GM12878 (cell line): ENCODE results near the gene KCNB1. TPM values are rescaled to one million over a fixed set of nuclear protein-coding genes. Genes with fewer than 3 reads are reported as not detected.

Source experiments
- ATAC-seq: fragments of 200-7000 bp; cut with Tn5 transposase; 3 replicates; pipeline ENCODE4 v1.9.1; 2020; ENCODE audit warnings: mild to moderate bottlenecking, moderate library complexity
- BruUV-seq: library from RNA; stranded (reverse); fragments of 400-500 nt; replicated peaks from 2 replicates; lab custom pipeline; 2021; lab: Mats Ljungman, UMichigan
- CTCF ChIA-PET: fragments of 300-600 bp; sonication (Branson Sonifier 250); formaldehyde crosslinking; extraction: SDS; loops from one replicate; lab custom pipeline; 2021; ENCODE audit warnings: inconsistent platforms; lab: Yijun Ruan, JAX
- POLR2A ChIA-PET: fragments of 350-600 bp; formaldehyde crosslinking; extraction: SDS; loops from one replicate; lab custom pipeline; 2021; ENCODE audit warnings: inconsistent platforms; lab: Charles Lee
- RAD21 ChIA-PET: fragments of 300-600 bp; sonication (Branson Sonifier 250); formaldehyde crosslinking; loops from one replicate; lab custom pipeline; 2023; ENCODE audit warnings: antibody characterized with exemption; ENCODE audit not compliant: unreplicated experiment; lab: Charles Lee
- SMC1A ChIA-PET: fragments of 300-600 bp; sonication (Branson Sonifier 250); formaldehyde crosslinking; loops from one replicate; lab custom pipeline; 2023; ENCODE audit not compliant: unreplicated experiment, uncharacterized antibody; lab: Charles Lee
- DNase-seq: peaks from one replicate; pipeline ENCODE4 v3.0.0-alpha.2; 2011; ENCODE audit warnings: low read depth, low spot score
- FAIRE-seq: peaks from 3 replicates; lab custom pipeline; 2011; peaks lifted over from hg19 to GRCh38; lab: Jason Lieb, UNC
- H2AFZ ChIP-seq: 2 replicates; pipeline ENCODE4 v1.6.0; 2011; ENCODE audit warnings: low read depth, low read length, control low read depth; ENCODE audit not compliant: control insufficient read depth
- H3K27ac ChIP-seq: 2 replicates; pipeline ENCODE4 v1.5.1; 2011; ENCODE audit warnings: control low read depth; ENCODE audit not compliant: control insufficient read depth, insufficient read depth
- H3K27me3 ChIP-seq, 2 experiments: replicated peaks in 1 of 2; 2 replicates each; pipeline versions ENCODE4 v1.6.0 to v1.6.1; 2011; ENCODE audit warnings: low read length in 1 of 2; ENCODE audit not compliant: control insufficient read depth in 2 of 2, insufficient read depth in 2 of 2
- H3K36me3 ChIP-seq, 2 experiments: 2 replicates each; pipeline ENCODE4 v1.5.1; 2011; ENCODE audit warnings: low read length in 1 of 2; ENCODE audit not compliant: control insufficient read depth in 2 of 2, insufficient read depth in 2 of 2
- H3K4me1 ChIP-seq: 2 replicates; pipeline ENCODE4 v1.6.1; 2011; ENCODE audit warnings: mild to moderate bottlenecking, low read length, moderate library complexity, mixed read lengths; ENCODE audit not compliant: control insufficient read depth, insufficient read depth
- H3K4me2 ChIP-seq: 2 replicates; pipeline ENCODE4 v1.6.0; 2011; ENCODE audit warnings: control low read depth; ENCODE audit not compliant: control insufficient read depth, insufficient read depth
- H3K4me3 ChIP-seq: fragments of 200-600 bp; sonication (generic); 2 replicates; pipeline ENCODE4 v1.5.1; 2016
- H3K79me2 ChIP-seq: 2 replicates; pipeline ENCODE4 v1.6.0; 2011; ENCODE audit warnings: low read length; ENCODE audit not compliant: control insufficient read depth, insufficient read depth
- H3K9ac ChIP-seq: 2 replicates; pipeline ENCODE4 v1.8.0; 2011; ENCODE audit warnings: low read length, control low read depth, mixed read lengths; ENCODE audit not compliant: control insufficient read depth, insufficient read depth
- H3K9me3 ChIP-seq: replicated peaks from 3 replicates; pipeline ENCODE4 v1.5.1; 2011; ENCODE audit warnings: mild to moderate bottlenecking, low read length; ENCODE audit not compliant: control insufficient read depth, insufficient read depth
- H4K20me1 ChIP-seq: 2 replicates; pipeline ENCODE4 v1.6.0; 2011; ENCODE audit not compliant: control insufficient read depth, insufficient read depth
- CREB1 ChIP-seq: IDR thresholded peaks from 2 replicates; pipeline ENCODE4 v1.6.1; 2012; ENCODE audit warnings: low read depth, mild to moderate bottlenecking, inconsistent platforms
- IRF4 ChIP-seq: IDR thresholded peaks from 2 replicates; pipeline ENCODE4 v1.6.1; 2011; ENCODE audit warnings: low read depth, low read length
- NRF1 ChIP-seq: conservative IDR thresholded peaks from 2 replicates; pipeline ENCODE4 v1.6.1; 2011; ENCODE audit warnings: mild to moderate bottlenecking, low read depth, low read length, improper control_type of control experiment
- TCF3 ChIP-seq: IDR thresholded peaks from 2 replicates; pipeline ENCODE4 v1.6.1; 2012; ENCODE audit warnings: low read depth, mild to moderate bottlenecking, low read length, borderline replicate concordance; ENCODE audit not compliant: insufficient read depth
- WGBS: methylation state at CpG from one replicate; pipeline ENCODE4 v1.1.6; 2016; ENCODE audit warnings: low lambda C conversion rate; ENCODE audit not compliant: insufficient replicate concordance, insufficient coverage; ENCODE audit errors: missing lambda C conversion rate; 5-methylcytosine and 5-hydroxymethylcytosine counted together
- in situ Hi-C: fragments of 300-500 bp; cut with MboI; formaldehyde crosslinking; loops from 9 replicates; pipeline ENCODE4 v1.14.3; 2018; ENCODE audit warnings: mixed read lengths
- intact Hi-C: fragments of 100-400 bp; cut with micrococcal nuclease; formaldehyde crosslinking; loops from one replicate; pipeline ENCODE4 v1.14.2; 2022; ENCODE audit not compliant: unreplicated experiment
- polyA plus RNA-seq, 11 experiments: library from polyadenylated mRNA; depleted of rRNA in 4 of 11; unstranded in 6 of 11; stranded (reverse) in 5 of 11; fragments of >200 nt; fragmentation: Nextera tagmentation in 4 of 11; fragmentation: Illumina TruSeq in 1 of 11; extraction: Ambion mirVana in 4 of 11; extraction: Trizol in 1 of 11; gene quantifications; 1 replicate in 1 of 11; 2 replicates in 10 of 11; pipeline versions ENCODE4 v1.2.1 to v1.2.3, GENCODE V29; 2011 to 2016; ENCODE audit warnings: inconsistent platforms in 2 of 11, missing spikeins in 2 of 11, low read depth in 1 of 11
- total RNA-seq, 4 experiments: library from RNA; depleted of rRNA in 3 of 4; stranded (reverse); fragments of >200 nt in 3 of 4; fragmentation: Illumina TruSeq in 1 of 4; extraction: Trizol in 1 of 4; gene quantifications; 2 replicates each; pipeline versions ENCODE4 v1.2.1 to v1.2.3, GENCODE V29; 2013 to 2021

KCNB1 gene
- total and polyA plus RNA-seq, 10 of the 15 experiments (the other 5 are each of a cell fraction or from before 2014, with no cell fraction given): 0.02 to 0.08 (median 0.03) TPM; not detected in 7

DNA sequence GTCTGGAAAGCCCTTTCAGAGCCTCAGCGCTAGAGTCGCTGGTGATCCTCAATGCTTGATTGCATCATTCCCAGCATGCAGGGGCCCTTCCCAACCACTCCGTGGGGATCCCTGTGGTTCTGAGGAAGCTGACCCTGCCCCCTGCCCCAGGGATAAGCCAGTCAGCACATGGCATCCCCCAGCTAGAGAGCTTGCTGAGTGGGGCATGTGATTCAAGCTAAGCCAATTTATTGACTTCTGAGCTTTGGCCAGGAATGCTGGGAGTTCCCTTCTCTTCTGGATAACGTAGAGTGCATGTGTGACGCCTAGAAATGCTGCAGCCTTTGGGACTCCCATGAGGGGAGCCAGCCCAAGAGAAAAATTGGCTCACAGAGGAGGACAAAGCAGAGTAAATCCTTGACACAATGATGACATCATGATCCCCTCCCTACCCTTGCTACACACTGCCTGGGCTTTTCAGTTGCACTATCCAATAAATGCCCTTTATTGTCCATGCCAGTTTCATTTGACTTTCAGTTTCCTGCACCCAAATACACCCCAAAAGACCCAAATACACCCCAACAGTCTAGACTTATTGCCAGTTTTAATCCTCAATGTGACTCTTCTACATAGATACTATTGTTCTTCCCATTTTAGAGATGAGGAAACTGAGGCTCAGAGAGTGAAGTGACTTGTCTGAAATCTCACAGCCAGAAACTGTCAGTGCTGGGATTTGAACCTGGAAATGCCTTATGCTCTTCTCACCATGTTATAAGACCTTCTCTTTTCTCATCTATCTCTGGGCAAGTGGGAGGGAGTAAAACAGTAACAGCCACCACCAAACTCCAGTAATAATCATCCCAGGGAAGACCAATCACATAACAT is 34.3 kb downstream of the KCNB1 start:
- RAD21 ChIA-PET: no interaction called here
- H3K79me2 ChIP-seq: no peaks in the 10 kb centered on the region
- BruUV-seq: no TSS peak
- DNase-seq (no peak), ATAC-seq (no peak), FAIRE-seq (no peak)
- SMC1A ChIA-PET: no interaction called here
- H3K4me2 ChIP-seq: no peak overlapping the region
- in situ Hi-C loops (no loop called here), intact Hi-C loops (no loop called here)
- H4K20me1 ChIP-seq: no peaks in the 10 kb centered on the region
- H3K27ac ChIP-seq: no peak overlapping the region
- CTCF ChIA-PET: no interaction called here
- POLR2A ChIA-PET: no interaction called here
- no peaks in the 10 kb centered on the region for H3K36me3 ChIP-seq
- H3K4me1 ChIP-seq: no peaks in the 10 kb centered on the region
- H3K4me3 ChIP-seq: no peak overlapping the region
- 42% methylated on average over 5 of the region's 5 CpGs for WGBS
- no peaks in the 10 kb centered on the region for H3K9me3 ChIP-seq
- H3K27me3 ChIP-seq: peaks cover 3 to 5% of the 10 kb centered on the region in 2 experiments; a peak in 2 of 4 replicates
- H3K9ac ChIP-seq: no peak overlapping the region
- H2AFZ ChIP-seq: no peak overlapping the region
- TF ChIP-seq NRF1 (no peak), IRF4 (no peak), TCF3 (no peak)

DNA sequence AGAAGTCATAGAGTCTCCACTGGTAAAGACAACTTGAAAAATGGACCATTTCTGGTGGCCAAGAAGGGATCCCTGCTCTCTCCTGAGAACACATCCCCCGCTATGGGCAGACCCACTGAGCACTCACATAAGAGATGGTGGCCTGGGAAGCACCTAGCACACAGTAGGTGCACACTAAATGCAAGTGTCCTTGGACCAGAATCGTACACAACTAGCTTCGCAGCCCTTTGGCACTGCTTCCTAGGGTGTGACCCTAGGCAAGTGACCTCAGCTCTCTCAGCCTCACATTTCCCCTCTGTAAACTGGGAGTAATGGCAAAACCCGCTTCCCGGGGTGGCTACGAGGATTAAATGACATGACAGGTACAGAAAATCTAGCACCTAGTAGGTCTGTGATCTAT is 35.1 kb downstream of the KCNB1 start:
- Histone ChIP-seq H3K27me3 (peaks cover 3 to 5% of the 10 kb centered on the region in 2 experiments; a peak in 2 of 4 replicates), H3K4me2 (no peak overlapping the region), H3K9me3 (no peaks in the 10 kb centered on the region), H3K4me3 (no peak overlapping the region), H3K4me1 (no peaks in the 10 kb centered on the region), H3K9ac (no peak overlapping the region), H3K79me2 (no peaks in the 10 kb centered on the region), H2AFZ (no peak overlapping the region), H4K20me1 (no peaks in the 10 kb centered on the region), H3K27ac (no peak overlapping the region), H3K36me3 (no peaks in the 10 kb centered on the region)
- ChIA-PET CTCF (no interaction called here), POLR2A (no interaction called here), RAD21 (no interaction called here), SMC1A (no interaction called here)
- 19% methylated on average over 6 of the region's 6 CpGs for WGBS
- no peak for TF ChIP-seq CREB1
- intact Hi-C loops (no loop called here), in situ Hi-C loops (no loop called here)
- ATAC-seq: no peak
- DNase-seq: no peak
- no peak for FAIRE-seq
- BruUV-seq: no TSS peak
